Measurements from ENCODE around the gene SEMA4B. TPM values are rescaled to one million over a fixed set of nuclear protein-coding genes. Genes with fewer than 3 reads are reported as not detected.

The SEMA4B gene
- total RNA-seq, 6 donors from 2014 or later: 47.6 to 81.3 (median 55.9) TPM

DNA sequence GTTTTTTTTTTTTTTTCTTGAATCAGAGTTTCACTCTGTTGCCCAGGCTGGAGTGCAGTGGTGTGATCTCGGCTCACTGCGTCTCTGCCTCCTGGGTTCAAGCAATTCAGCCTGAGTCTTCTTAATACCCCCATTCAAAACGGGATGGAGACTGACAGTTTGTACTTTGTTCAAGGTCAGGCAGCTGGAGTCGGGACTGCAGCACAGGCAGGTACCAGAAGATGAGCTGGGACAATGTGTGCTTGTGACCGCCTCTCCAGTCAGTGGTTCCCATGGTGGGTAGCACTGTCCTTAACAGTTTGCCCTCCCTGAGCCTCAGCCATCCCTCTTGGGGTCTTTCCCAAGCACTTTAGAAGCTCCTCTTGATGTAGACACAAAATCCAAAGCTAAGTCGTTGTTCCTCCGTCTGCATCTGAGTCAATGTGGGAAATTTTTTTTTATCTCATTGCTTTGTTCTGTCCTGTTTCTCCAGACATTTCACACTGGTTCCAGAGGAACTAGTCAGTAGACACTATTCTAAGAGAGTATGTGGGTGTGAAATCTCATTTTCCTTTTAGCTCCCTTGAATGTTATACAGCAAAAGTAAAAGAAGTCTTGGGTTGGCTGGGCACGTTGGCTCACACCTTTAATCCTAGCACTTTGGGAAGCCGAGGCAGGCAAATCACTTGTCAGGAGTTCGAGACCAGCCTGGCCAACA, 43.0 kb downstream of the SEMA4B start:
- Histone ChIP-seq H3K36me3 (peaks cover 3 to 15% (median 11%) of the 10 kb centered on the region in 4 donors), H3K27me3 (no peaks in the 10 kb centered on the region), H3K9me3 (no peaks in the 10 kb centered on the region), H3K4me1 (peaks cover 0 to 4% (median 2%) of the 10 kb centered on the region in 4 donors), H3K27ac (no peak overlapping the region), H3K4me3 (no peak overlapping the region)
- ATAC-seq (ENCODE audit: low FRiP score in 2 of 2) (no peak), DNase-seq (no peak)
- 89 to 90% methylated on average over 10 of the region's 10 CpGs for WGBS, 2 donors
- no peak for TF ChIP-seq POLR2AphosphoS5 (IDR thresholded peaks at IDR 0.05)
- TF ChIP-seq POLR2A (IDR thresholded peaks at IDR 0.05): no peak
- TF ChIP-seq EP300 (IDR thresholded peaks at IDR 0.05): no peak
- TF ChIP-seq, protein P1, sequence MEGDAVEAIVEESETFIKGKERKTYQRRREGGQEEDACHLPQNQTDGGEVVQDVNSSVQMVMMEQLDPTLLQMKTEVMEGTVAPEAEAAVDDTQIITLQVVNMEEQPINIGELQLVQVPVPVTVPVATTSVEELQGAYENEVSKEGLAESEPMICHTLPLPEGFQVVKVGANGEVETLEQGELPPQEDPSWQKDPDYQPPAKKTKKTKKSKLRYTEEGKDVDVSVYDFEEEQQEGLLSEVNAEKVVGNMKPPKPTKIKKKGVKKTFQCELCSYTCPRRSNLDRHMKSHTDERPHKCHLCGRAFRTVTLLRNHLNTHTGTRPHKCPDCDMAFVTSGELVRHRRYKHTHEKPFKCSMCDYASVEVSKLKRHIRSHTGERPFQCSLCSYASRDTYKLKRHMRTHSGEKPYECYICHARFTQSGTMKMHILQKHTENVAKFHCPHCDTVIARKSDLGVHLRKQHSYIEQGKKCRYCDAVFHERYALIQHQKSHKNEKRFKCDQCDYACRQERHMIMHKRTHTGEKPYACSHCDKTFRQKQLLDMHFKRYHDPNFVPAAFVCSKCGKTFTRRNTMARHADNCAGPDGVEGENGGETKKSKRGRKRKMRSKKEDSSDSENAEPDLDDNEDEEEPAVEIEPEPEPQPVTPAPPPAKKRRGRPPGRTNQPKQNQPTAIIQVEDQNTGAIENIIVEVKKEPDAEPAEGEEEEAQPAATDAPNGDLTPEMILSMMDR (IDR thresholded peaks at IDR 0.05): no peak

DNA sequence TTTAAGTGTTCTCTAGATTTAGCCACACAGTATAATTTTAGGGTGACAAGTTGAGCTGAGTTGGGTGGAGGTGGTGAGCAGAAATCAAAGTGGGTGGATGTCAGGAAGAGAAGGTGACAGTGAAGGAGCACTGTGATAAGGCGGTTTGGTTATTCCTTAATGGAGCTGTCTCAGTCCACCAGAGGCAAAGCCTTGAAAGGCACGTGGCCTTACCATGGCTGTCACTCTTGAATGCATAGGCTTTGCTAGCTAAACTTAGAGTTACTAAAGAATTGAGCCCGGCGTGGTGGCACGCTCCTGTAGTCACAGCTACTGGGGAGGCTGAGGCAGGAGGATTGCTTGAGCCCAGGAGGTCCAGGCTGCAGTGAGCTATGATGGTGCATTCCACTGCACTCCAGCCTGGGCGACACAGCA, 47.7 kb downstream of the SEMA4B start:
- Histone ChIP-seq H3K27ac (peak overlapping the region in 3 of 4 donors; percentile 4 to 59 (median 17)), H3K27me3 (no peaks in the 10 kb centered on the region), H3K36me3 (no peaks in the 10 kb centered on the region), H3K4me3 (peak overlapping the region in 3 of 4 donors; percentile 60 to 73 (median 67)), H3K9me3 (no peaks in the 10 kb centered on the region), H3K4me1 (peaks cover 6 to 16% (median 7%) of the 10 kb centered on the region in 4 donors)
- 74 to 75% methylated on average over 6 of the region's 6 CpGs for WGBS, 2 donors
- ATAC-seq (ENCODE audit: low FRiP score in 2 of 2) (no peak), DNase-seq (no peak)
- TF ChIP-seq POLR2A (IDR thresholded peaks at IDR 0.05) (no peak), POLR2AphosphoS5 (IDR thresholded peaks at IDR 0.05) (no peak), EP300 (IDR thresholded peaks at IDR 0.05) (no peak)
- TF ChIP-seq, protein P1 (IDR thresholded peaks at IDR 0.05): no peak

DNA sequence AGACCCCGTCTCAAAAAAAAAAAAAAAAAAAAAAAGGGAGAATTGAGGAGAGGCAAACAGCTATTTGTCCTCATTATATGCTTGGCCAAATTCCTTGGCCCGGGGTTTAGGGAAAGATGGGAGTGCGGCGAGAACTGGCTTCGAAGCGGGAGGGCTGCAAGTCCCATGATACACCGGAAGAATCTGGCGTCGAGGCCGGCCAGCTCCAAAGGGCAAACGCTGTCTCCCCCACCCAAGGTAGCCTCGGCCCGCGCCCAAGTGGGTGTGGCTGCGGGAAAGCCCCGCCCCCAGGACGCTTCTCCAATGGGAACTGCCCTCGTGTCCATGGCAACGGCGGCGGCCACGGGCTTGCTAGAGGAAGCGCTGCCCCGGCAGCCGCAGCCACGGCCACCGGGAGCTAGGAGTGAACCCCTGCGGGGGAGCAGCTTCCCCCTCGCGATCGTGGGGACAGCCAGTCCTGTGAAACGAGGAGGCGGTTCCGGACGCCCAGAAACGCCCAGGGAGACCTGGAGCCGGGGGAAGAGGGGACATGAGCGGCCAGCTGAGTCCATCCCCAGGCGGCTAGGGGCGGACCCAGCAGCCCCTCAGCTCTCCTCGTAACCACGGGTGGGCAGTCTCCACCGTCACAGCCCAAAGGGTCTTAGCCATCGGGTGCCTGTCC, 48.2 kb downstream of the SEMA4B start, which contains the start of gene TTLL13:
Gene TTLL13 (plus strand): TSS at position 354 of the 661 bp plus-strand sequence. CDS start 1,075 bp downstream, outside the sequence.
- Histone ChIP-seq H3K27me3 (no peaks in the 10 kb centered on the region), H3K9me3 (no peaks in the 10 kb centered on the region), H3K4me3 (peak within 1 kb of the TSS; percentile 5 to 73 (median 64)), H3K36me3 (no peaks in the 10 kb centered on the region), H3K27ac (peak within 1 kb of the TSS in 3 of 4 donors; percentile 4 to 59 (median 17)), H3K4me1 (peaks cover 6 to 16% (median 7%) of the 10 kb centered on the region in 4 donors)
- TF ChIP-seq EP300 (IDR thresholded peaks at IDR 0.05) (no peak), POLR2AphosphoS5 (IDR thresholded peaks at IDR 0.05) (peak in 1 of 2 donors; percentile 54), POLR2A (IDR thresholded peaks at IDR 0.05) (peak in 1 of 4 donors; percentile 56)
- TF ChIP-seq, protein P1 (IDR thresholded peaks at IDR 0.05): peak in 2 of 6 experiments; percentile 10 to 34
- DNase-seq (peak; percentile 97 to 98), ATAC-seq (ENCODE audit: low FRiP score in 2 of 2) (peak; percentile 92 to 98)
- 0 to 4% methylated on average over 18 to 22 of the region's 44 CpGs for WGBS, 2 donors

DNA sequence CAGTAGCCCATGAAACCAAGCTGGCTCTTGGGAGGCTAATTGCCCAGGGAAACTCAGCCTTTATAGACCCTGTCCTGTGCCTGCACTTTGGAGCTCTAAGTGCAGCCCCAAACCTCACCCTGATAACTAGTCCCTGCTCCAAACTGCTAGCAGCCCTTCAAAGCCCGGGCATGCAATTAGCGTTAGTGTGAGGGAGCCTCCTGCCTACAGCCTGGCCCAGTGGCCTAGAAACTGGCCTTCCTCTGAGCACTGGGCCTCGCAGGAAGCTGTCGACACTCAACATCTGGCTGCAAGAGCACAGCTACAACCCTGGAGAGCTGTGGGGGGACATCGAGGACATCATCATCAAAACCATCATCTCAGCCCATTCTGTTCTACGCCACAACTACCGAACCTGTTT, 56.6 kb downstream of the SEMA4B start:
- no peak overlapping the region for H3K4me3 ChIP-seq
- no peaks in the 10 kb centered on the region for H3K27me3 ChIP-seq
- no peak overlapping the region for H3K27ac ChIP-seq
- WGBS, 2 donors: 86 to 90% methylated on average over 6 to 7 of the region's 7 CpGs
- DNase-seq (no peak), ATAC-seq (ENCODE audit: low FRiP score in 2 of 2) (no peak)
- H3K4me1 ChIP-seq: no peaks in the 10 kb centered on the region
- TF ChIP-seq POLR2AphosphoS5 (IDR thresholded peaks at IDR 0.05): no peak
- no peak for TF ChIP-seq EP300 (IDR thresholded peaks at IDR 0.05)
- no peak for TF ChIP-seq POLR2A (IDR thresholded peaks at IDR 0.05)
- TF ChIP-seq, protein P1 (IDR thresholded peaks at IDR 0.05): no peak
- H3K9me3 ChIP-seq: no peaks in the 10 kb centered on the region
- no peaks in the 10 kb centered on the region for H3K36me3 ChIP-seq
